22Rv1 (cell line): ENCODE data around the gene CINP.

ENCODE experiments used
- CTCF ChIP-seq: fragments of 450-650 bp; IDR thresholded peaks from 2 replicates; pipeline ENCODE4 v1.5.1; 2017; ENCODE audit warnings: mild to moderate bottlenecking
- ZFX ChIP-seq: fragments of 450-650 bp; IDR thresholded peaks from 2 replicates; pipeline ENCODE4 v1.6.1; 2017; ENCODE audit warnings: antibody characterized with exemption, borderline replicate concordance

- TF ChIP-seq CTCF (no peak), ZFX (no peak)
Measured at GRCh38 chr14:102315121-102315520, 47.6 kb downstream of the CINP start.
